KMS-11 (cell line): ENCODE data around the gene RASGRP1.

Experiments used
- H2AFZ ChIP-seq: fragments of 200-600 bp; sonication (generic); 2 replicates; pipeline ENCODE4 v1.6.1; 2016; ENCODE audit warnings: antibody characterized with exemption, mixed run types, low read depth
- H3K27ac ChIP-seq: fragments of 200-600 bp; sonication (generic); 2 replicates; pipeline ENCODE4 v1.6.1; 2016; ENCODE audit warnings: mild to moderate bottlenecking, mixed run types
- H3K27me3 ChIP-seq: fragments of 200-600 bp; sonication (generic); 2 replicates; pipeline ENCODE4 v1.6.1; 2017; ENCODE audit warnings: mild to moderate bottlenecking, low read depth, mixed run types, moderate library complexity; ENCODE audit not compliant: insufficient read depth
- H3K36me3 ChIP-seq: fragments of 200-600 bp; sonication (generic); 2 replicates; pipeline ENCODE4 v1.6.1; 2017; ENCODE audit warnings: mild to moderate bottlenecking, mixed run types; ENCODE audit not compliant: insufficient read depth
- H3K4me1 ChIP-seq: fragments of 200-600 bp; sonication (generic); 2 replicates; pipeline ENCODE4 v1.6.1; 2016; ENCODE audit warnings: mild to moderate bottlenecking, low read depth, mixed run types; ENCODE audit not compliant: poor library complexity, severe bottlenecking
- H3K4me2 ChIP-seq: fragments of 200-600 bp; sonication (generic); 2 replicates; pipeline ENCODE4 v1.7.0; 2016; ENCODE audit warnings: mild to moderate bottlenecking, mixed run types
- H3K4me3 ChIP-seq: fragments of 200-600 bp; sonication (generic); IDR thresholded peaks from 2 replicates; pipeline ENCODE4 v1.6.1; 2017; ENCODE audit warnings: low read depth, low read length, mixed read lengths; ENCODE audit not compliant: insufficient read depth
- H3K79me2 ChIP-seq: fragments of 200-600 bp; sonication (generic); 2 replicates; pipeline ENCODE4 v1.6.1; 2016; ENCODE audit warnings: low read depth, mixed run types; ENCODE audit not compliant: insufficient read depth
- H3K9ac ChIP-seq: fragments of 200-600 bp; sonication (generic); 2 replicates; pipeline ENCODE4 v1.6.1; 2016; ENCODE audit warnings: mild to moderate bottlenecking, mixed run types
- H4K20me1 ChIP-seq: fragments of 200-600 bp; sonication (generic); 2 replicates; pipeline ENCODE4 v1.6.1; 2016; ENCODE audit warnings: mild to moderate bottlenecking, mixed run types; ENCODE audit not compliant: insufficient read depth
- CTCF ChIP-seq: fragments of 200-600 bp; sonication (generic); conservative IDR thresholded peaks from 2 replicates; pipeline ENCODE4 v1.6.1; 2017; ENCODE audit warnings: low read depth, mild to moderate bottlenecking, antibody characterized with exemption, low read length, moderate library complexity, mixed read lengths

The RASGRP1 gene

DNA sequence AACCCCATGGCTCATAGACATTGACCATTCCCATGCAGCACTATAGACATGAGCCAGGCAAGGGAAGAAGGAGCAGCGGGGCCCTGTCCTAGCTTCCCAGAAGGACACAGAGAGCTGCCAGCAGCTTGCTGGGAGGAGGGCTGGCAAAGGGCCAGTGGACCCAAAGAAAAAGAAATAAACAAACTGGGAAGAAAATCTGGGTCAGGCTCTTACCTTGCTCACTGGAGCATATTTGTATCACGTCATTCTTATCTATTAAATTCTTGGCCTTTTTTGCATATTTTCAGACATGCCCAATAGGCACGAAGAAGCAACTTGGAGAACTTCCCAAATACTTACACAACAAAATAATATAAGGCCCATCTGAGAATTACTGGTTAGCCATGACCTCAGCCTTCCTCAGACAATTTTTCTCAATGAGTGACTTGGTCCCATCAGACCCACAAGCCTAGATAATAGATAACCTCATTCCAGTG lies 28.4 kb downstream of the RASGRP1 start:
- Histone ChIP-seq H2AFZ (no peak overlapping the region), H3K9ac (no peak overlapping the region), H3K36me3 (no peaks in the 10 kb centered on the region), H3K4me3 (no peak overlapping the region), H3K27me3 (no peaks in the 10 kb centered on the region), H4K20me1 (no peaks in the 10 kb centered on the region), H3K27ac (no peak overlapping the region), H3K79me2 (no peaks in the 10 kb centered on the region), H3K4me1 (no peaks in the 10 kb centered on the region), H3K4me2 (no peak overlapping the region)
- no peak for TF ChIP-seq CTCF

DNA sequence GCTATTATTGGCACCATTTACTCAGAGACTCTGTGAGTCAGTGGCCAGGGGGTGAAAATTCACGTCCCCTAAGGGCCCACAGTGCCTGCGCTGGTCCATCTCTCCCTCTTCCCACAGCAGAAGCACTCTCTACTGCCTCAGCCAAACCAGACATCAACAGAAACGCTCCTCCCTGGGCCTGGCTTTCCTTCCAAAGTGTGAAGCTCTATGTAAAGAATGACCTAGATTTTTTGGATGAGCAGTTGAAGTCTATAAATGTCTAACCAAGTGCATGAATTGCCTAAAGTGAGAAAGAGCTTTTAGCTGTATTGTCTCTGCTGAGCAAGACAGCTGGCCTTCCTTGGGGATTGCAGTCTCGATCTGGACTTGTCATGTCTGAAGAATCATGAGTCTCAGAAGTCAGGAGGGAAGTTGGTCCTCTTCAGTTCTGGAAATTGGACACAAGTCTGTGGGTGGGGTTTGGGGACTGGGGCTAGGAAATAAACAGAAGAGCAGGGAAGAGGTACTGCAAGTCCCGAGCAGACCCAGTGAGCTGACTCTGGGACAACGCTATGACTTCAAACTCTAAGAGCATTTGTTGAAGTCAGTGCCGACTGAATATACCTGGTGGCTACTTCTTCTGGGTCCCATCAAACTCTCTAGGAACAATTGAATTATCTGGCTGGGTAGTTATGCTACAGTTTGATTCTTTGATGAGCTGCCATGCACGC lies 29.0 kb downstream of the RASGRP1 start:
- no peak overlapping the region for H3K4me3 ChIP-seq
- H4K20me1 ChIP-seq = no peaks in the 10 kb centered on the region
- no peaks in the 10 kb centered on the region for H3K36me3 ChIP-seq
- H3K9ac ChIP-seq = no peak overlapping the region
- H3K4me2 ChIP-seq = no peak overlapping the region
- no peaks in the 10 kb centered on the region for H3K4me1 ChIP-seq
- H2AFZ ChIP-seq = no peak overlapping the region
- no peaks in the 10 kb centered on the region for H3K79me2 ChIP-seq
- TF ChIP-seq CTCF = no peak
- no peak overlapping the region for H3K27ac ChIP-seq
- no peaks in the 10 kb centered on the region for H3K27me3 ChIP-seq

DNA sequence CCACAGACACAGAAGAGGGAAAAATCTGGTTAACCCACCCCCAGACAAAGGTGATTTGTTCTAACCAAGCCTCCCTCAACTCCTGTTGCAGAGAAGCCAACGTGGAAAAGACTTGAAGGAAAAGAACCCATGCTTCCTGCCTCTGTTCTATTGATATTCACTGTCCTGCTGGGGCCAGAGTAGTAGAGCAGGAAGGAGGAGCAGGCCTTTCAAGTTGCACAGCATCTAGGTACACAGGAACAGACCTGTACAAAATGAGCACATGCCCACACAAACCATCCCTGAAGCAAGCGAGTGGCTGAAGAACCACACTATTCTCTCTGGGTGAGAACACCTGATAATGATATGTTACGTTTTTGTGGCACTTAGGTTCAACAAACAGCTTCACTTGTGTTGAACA lies 29.9 kb downstream of the RASGRP1 start:
- no peak overlapping the region for H2AFZ ChIP-seq
- no peak overlapping the region for H3K4me2 ChIP-seq
- H3K27me3 ChIP-seq = no peaks in the 10 kb centered on the region
- no peak for TF ChIP-seq CTCF
- H4K20me1 ChIP-seq = no peaks in the 10 kb centered on the region
- no peaks in the 10 kb centered on the region for H3K36me3 ChIP-seq
- no peak overlapping the region for H3K27ac ChIP-seq
- H3K4me3 ChIP-seq = no peak overlapping the region
- H3K79me2 ChIP-seq = no peaks in the 10 kb centered on the region
- no peak overlapping the region for H3K9ac ChIP-seq
- no peaks in the 10 kb centered on the region for H3K4me1 ChIP-seq

DNA sequence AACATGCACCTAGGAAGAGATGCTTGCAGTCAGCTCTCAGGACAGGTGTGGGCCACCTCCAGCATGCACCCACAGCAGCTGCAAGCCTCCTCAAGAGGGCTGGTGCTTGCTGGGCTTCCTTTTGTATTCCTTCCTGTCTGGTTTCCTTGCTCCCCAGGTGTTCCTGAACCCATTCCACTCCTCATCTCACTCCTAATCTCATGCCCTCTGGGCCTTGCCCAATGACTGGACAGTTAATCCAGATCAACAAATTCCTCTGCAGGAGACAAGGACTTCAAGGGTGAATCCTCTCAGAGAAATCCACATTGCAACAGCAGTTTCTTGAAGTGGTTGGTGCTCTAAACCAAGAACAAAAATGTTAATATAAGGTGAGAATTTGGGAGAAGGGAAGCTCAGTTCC lies 30.7 kb downstream of the RASGRP1 start:
- Histone ChIP-seq H3K4me2 (no peak overlapping the region), H3K4me3 (no peak overlapping the region), H3K4me1 (no peaks in the 10 kb centered on the region), H3K36me3 (no peaks in the 10 kb centered on the region), H3K9ac (no peak overlapping the region), H3K79me2 (no peaks in the 10 kb centered on the region), H4K20me1 (no peaks in the 10 kb centered on the region), H3K27me3 (no peaks in the 10 kb centered on the region), H3K27ac (no peak overlapping the region), H2AFZ (no peak overlapping the region)
- TF ChIP-seq CTCF = no peak
